Large intestine (tissue), 3 donors: Measurements from ENCODE around the gene EGR1. TPM values are rescaled to one million over a fixed set of nuclear protein-coding genes. Genes with fewer than 3 reads are reported as not detected.

Source experiments
- DNase-seq, 2 donors: peaks; one replicate each; pipeline versions ENCODE4 v3.0.0 to v3.0.0-alpha.2; 2013
- H3K27ac ChIP-seq: one replicate; pipeline ENCODE4 v1.5.1; 2013; ENCODE audit warnings: low read length
- H3K27me3 ChIP-seq: 2 replicates; pipeline ENCODE4 v1.6.1; 2013; ENCODE audit warnings: low read length; ENCODE audit not compliant: control insufficient read depth, insufficient read depth
- H3K36me3 ChIP-seq: 2 replicates; pipeline ENCODE4 v1.6.1; 2013; ENCODE audit warnings: low read length; ENCODE audit not compliant: control insufficient read depth, insufficient read depth
- H3K4me1 ChIP-seq: one replicate; pipeline ENCODE4 v1.6.1; 2013; ENCODE audit warnings: low read length; ENCODE audit not compliant: control insufficient read depth, insufficient read depth
- H3K4me3 ChIP-seq: one replicate; pipeline ENCODE4 v1.5.1; 2013; ENCODE audit warnings: low read length
- H3K9me3 ChIP-seq: one replicate; pipeline ENCODE4 v1.6.1; 2013; ENCODE audit warnings: mild to moderate bottlenecking, low read depth, low read length, moderate library complexity; ENCODE audit not compliant: control insufficient read depth
- WGBS: methylation state at CpG from one replicate; pipeline ENCODE4 v1.1.5; 2013; ENCODE audit warnings: low lambda C conversion rate; ENCODE audit not compliant: insufficient coverage; 5-methylcytosine and 5-hydroxymethylcytosine counted together
- polyA plus RNA-seq: library from polyadenylated mRNA; unstranded; fragments of 120-200 nt; gene quantifications from one replicate; pipeline ENCODE4 v1.2.1, GENCODE V29; 2013

The EGR1 gene
- polyA plus RNA-seq, 1 donor, result 371 TPM

- Histone ChIP-seq H3K9me3 (no peaks in the 10 kb centered on the region), H3K27ac (no peak overlapping the region), H3K36me3 (no peaks in the 10 kb centered on the region), H3K4me1 (peaks cover 31% of the 10 kb centered on the region), H3K4me3 (no peak overlapping the region), H3K27me3 (peaks cover 12% of the 10 kb centered on the region)
- DNase-seq, result no peak
- WGBS, result no CpG with 5 or more reads among the region's 11 CpGs
Observed at GRCh38 chr5:138461343-138462125, 3.7 kb upstream of the EGR1 start.

DNA sequence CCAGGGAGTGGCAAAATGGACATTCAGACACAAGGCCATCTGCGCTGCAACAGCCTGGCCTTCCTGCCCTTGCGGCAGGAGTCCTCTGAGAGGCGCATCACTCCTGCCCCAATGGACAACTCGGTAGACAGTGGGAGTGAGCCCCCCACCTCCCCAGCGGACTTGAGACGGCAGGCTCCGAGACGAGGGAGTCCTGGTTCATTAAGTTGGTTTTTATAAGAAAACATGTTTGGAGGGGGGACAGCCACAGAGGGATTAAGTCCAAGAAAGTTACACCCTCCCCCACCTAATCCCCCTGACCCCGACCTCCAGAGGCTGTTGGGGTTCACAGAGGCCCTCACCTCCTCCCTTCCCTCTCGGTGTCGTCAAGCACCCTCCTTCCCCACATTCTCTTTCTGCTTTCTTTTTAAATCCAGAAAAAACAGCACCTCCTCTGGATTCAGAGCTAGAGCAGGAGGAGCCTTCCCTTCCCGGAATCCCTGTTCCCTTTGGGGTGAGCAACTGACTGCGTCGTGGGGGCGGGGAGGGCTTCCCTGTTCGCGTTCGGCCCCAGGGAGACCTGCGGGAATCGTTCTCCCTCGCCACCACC lies 1.8 kb upstream of the EGR1 start:
- DNase-seq, result no peak
- Histone ChIP-seq H3K36me3 (peaks cover 11% of the 10 kb centered on the region), H3K27me3 (peaks cover 3% of the 10 kb centered on the region), H3K4me1 (peaks cover 37% of the 10 kb centered on the region), H3K4me3 (peak overlapping the region; percentile 60), H3K9me3 (no peaks in the 10 kb centered on the region), H3K27ac (peak overlapping the region; percentile 94)
- WGBS, result 0% methylated on average over 2 of the region's 21 CpGs

DNA sequence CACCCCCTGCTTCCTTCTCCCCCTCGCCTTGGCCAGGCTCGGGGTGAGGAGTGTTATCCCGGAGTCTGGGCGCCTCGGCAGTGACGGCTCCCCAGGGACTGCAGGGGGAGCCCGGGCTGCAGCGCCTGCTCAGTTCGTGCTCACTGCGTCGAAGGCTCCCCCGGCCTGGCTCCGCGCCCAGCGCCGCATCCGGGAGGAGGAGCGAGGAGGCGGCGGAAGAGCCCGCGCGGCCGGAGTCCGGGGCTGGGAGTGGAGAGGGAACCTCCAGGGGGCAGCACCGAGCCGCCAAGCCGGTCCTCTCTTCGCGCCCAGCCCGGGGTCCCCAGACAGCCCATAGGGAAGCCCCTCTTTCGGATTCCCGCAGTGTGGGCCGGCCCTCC lies 1.3 kb upstream of the EGR1 start:
- H3K4me1 ChIP-seq, result peaks cover 32% of the 10 kb centered on the region
- peak overlapping the region; percentile 60 for H3K4me3 ChIP-seq
- peak; percentile 97 to 98 for DNase-seq
- H3K27ac ChIP-seq, result peak overlapping the region; percentile 94
- H3K9me3 ChIP-seq, result no peaks in the 10 kb centered on the region
- H3K27me3 ChIP-seq, result peaks cover 3% of the 10 kb centered on the region
- WGBS, result no CpG with 5 or more reads among the region's 34 CpGs
- H3K36me3 ChIP-seq, result peaks cover 11% of the 10 kb centered on the region

DNA sequence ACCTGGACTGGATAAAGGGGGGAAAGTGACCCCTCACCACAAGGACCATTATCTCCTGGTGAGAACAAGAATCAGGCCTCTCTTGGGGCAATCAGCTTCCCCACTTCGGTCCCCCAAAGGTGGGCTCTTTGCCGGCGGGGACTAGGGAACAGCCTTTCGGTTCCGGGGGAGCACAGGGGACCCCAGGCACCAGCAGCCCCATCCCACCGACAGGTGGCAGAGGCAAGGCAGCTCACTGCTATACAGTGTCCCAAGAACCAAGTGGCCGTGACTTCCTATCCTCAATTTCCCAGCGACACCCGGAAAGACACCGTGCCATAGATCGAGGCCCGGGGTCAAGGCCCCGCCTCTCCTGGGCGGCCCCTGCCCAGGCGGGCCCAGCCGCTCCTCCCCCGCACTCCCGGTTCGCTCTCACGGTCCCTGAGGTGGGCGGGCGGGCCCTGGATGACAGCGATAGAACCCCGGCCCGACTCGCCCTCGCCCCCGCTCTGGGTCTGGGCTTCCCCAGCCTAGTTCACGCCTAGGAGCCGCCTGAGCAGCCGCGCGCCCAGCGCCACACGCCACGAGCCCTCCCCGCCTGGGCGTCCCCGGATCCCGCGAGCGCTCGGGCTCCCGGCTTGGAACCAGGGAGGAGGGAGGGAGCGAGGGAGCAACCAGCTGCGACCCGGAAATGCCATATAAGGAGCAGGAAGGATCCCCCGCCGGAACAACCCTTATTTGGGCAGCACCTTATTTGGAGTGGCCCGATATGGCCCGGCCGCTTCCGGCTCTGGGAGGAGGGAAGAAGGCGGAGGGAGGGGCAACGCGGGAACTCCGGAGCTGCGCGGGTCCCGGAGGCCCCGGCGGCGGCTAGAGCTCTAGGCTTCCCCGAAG lies 655 bp upstream of the EGR1 start:
- no CpG with 5 or more reads among the region's 64 CpGs for WGBS
- H3K36me3 ChIP-seq, result peaks cover 11% of the 10 kb centered on the region
- H3K4me3 ChIP-seq, result peak overlapping the region; percentile 60
- H3K27ac ChIP-seq, result peak overlapping the region; percentile 94
- peaks cover 26% of the 10 kb centered on the region for H3K4me1 ChIP-seq
- DNase-seq, result peak; percentile 99 to 100
- H3K27me3 ChIP-seq, result peaks cover 3% of the 10 kb centered on the region
- no peaks in the 10 kb centered on the region for H3K9me3 ChIP-seq

- Histone ChIP-seq H3K9me3 (no peaks in the 10 kb centered on the region), H3K4me1 (peaks cover 19% of the 10 kb centered on the region), H3K36me3 (peaks cover 11% of the 10 kb centered on the region), H3K4me3 (peak overlapping the region; percentile 60), H3K27me3 (peaks cover 3% of the 10 kb centered on the region), H3K27ac (no peak overlapping the region)
- no CpG with 5 or more reads among the region's 39 CpGs for WGBS
- DNase-seq, result peak; percentile 57 to 73
Observed at GRCh38 chr5:138466125-138466899, 1.0 kb downstream of the EGR1 start.

DNA sequence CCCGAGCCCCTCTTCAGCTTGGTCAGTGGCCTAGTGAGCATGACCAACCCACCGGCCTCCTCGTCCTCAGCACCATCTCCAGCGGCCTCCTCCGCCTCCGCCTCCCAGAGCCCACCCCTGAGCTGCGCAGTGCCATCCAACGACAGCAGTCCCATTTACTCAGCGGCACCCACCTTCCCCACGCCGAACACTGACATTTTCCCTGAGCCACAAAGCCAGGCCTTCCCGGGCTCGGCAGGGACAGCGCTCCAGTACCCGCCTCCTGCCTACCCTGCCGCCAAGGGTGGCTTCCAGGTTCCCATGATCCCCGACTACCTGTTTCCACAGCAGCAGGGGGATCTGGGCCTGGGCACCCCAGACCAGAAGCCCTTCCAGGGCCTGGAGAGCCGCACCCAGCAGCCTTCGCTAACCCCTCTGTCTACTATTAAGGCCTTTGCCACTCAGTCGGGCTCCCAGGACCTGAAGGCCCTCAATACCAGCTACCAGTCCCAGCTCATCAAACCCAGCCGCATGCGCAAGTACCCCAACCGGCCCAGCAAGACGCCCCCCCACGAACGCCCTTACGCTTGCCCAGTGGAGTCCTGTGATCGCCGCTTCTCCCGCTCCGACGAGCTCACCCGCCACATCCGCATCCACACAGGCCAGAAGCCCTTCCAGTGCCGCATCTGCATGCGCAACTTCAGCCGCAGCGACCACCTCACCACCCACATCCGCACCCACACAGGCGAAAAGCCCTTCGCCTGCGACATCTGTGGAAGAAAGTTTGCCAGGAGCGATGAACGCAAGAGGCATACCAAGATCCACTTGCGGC lies 1.8 kb downstream of the EGR1 start:
- Histone ChIP-seq H3K36me3 (peaks cover 11% of the 10 kb centered on the region), H3K27me3 (peaks cover 3% of the 10 kb centered on the region), H3K4me3 (peak overlapping the region; percentile 60), H3K4me1 (peaks cover 19% of the 10 kb centered on the region), H3K27ac (no peak overlapping the region), H3K9me3 (no peaks in the 10 kb centered on the region)
- no CpG with 5 or more reads among the region's 45 CpGs for WGBS
- no peak for DNase-seq

DNA sequence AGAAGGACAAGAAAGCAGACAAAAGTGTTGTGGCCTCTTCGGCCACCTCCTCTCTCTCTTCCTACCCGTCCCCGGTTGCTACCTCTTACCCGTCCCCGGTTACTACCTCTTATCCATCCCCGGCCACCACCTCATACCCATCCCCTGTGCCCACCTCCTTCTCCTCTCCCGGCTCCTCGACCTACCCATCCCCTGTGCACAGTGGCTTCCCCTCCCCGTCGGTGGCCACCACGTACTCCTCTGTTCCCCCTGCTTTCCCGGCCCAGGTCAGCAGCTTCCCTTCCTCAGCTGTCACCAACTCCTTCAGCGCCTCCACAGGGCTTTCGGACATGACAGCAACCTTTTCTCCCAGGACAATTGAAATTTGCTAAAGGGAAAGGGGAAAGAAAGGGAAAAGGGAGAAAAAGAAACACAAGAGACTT lies 2.4 kb downstream of the EGR1 start:
- DNase-seq, result no peak
- 100% methylated on average over 6 of the region's 14 CpGs for WGBS

DNA sequence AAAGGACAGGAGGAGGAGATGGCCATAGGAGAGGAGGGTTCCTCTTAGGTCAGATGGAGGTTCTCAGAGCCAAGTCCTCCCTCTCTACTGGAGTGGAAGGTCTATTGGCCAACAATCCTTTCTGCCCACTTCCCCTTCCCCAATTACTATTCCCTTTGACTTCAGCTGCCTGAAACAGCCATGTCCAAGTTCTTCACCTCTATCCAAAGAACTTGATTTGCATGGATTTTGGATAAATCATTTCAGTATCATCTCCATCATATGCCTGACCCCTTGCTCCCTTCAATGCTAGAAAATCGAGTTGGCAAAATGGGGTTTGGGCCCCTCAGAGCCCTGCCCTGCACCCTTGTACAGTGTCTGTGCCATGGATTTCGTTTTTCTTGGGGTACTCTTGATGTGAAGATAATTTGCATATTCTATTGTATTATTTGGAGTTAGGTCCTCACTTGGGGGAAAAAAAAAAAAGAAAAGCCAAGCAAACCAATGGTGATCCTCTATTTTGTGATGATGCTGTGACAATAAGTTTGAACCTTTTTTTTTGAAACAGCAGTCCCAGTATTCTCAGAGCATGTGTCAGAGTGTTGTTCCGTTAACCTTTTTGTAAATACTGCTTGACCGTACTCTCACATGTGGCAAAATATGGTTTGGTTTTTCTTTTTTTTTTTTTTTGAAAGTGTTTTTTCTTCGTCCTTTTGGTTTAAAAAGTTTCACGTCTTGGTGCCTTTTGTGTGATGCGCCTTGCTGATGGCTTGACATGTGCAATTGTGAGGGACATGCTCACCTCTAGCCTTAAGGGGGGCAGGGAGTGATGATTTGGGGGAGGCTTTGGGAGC lies 3.1 kb downstream of the EGR1 start:
- H3K27ac ChIP-seq, result no peak overlapping the region
- no peaks in the 10 kb centered on the region for H3K9me3 ChIP-seq
- DNase-seq, result no peak
- peaks cover 11% of the 10 kb centered on the region for H3K36me3 ChIP-seq
- no peak overlapping the region for H3K4me3 ChIP-seq
- H3K4me1 ChIP-seq, result peaks cover 14% of the 10 kb centered on the region
- WGBS, result 94% methylated on average over 5 of the region's 7 CpGs
- peaks cover 3% of the 10 kb centered on the region for H3K27me3 ChIP-seq

More for the DNA sequence above, 2.4 kb downstream of the EGR1 start:
- H3K9me3 ChIP-seq, result no peaks in the 10 kb centered on the region
- peaks cover 11% of the 10 kb centered on the region for H3K36me3 ChIP-seq
- peaks cover 19% of the 10 kb centered on the region for H3K4me1 ChIP-seq
- H3K4me3 ChIP-seq, result no peak overlapping the region
- H3K27me3 ChIP-seq, result peaks cover 3% of the 10 kb centered on the region
- H3K27ac ChIP-seq, result no peak overlapping the region
